GM12874 (cell line): ENCODE results near the gene KLK13.

Experiments
- CTCF ChIP-seq: IDR thresholded peaks from 2 replicates; pipeline ENCODE4 v1.5.1; 2011; ENCODE audit warnings: low read depth, mild to moderate bottlenecking, control low read depth, low read length, moderate library complexity; ENCODE audit not compliant: insufficient read depth

Gene KLK13

GRCh38 chr19:51055866-51056265, 9.0 kb downstream of the KLK13 start:
- TF ChIP-seq CTCF = no peak

GRCh38 chr19:51047031-51047335, 17.9 kb downstream of the KLK13 start:
- TF ChIP-seq CTCF = no peak

DNA sequence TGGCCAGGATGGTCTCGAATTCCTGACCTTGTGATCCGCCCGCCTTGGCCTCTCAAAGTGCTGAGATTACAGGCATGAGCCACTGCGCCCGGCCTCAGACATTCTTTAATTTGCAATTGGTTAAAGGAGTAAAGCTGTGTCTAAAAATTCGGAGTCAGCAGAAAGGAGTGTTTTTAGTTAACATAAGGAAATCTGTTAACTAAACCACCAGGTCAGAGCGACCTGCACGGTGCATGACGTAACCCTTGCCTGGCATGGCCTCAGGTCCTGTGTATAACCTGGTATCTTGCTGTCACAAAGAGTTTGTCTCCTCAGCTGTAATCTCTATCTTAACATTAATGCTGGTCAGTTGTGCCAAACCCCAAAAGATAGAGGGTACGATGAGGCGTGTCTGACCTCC, 20.6 kb downstream of the KLK13 start:
- TF ChIP-seq CTCF = no peak

DNA sequence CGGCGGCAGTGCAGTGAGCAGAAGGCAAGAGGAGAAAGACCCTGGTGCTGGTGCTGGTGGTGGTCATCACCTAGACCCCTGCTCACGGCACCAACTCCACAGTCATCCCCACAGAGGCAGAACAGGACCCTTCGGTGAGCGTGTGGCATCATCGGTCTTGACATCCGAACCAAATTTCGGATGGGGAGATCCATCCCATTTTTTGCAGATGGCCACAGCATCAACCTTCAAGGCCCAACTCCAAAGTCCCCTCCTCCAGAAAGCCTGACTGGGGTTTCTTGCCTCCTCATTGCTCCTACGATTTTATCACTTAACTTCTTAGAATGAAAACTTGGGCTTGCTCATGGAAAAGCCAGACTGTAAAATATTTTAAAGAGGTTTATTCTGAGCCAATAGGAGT, 21.4 kb downstream of the KLK13 start:
- TF ChIP-seq CTCF = no peak

DNA sequence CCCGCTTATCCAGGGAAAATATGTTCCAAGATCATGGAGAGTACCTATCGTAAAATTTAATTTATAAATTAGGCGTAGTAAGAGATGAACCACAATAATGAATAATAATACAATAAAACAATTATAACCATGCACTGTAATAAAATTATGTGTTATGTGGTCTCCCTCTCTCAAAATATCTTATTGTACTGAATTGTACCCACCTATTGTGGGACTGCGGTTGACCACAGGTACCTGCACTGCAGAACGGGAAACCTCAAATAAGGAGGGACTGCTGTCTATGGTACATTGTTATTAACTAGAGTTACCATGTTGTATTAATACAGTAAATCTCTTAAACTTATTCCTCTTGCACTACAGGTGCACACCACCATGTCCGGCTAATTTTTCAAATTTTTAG, 24.7 kb downstream of the KLK13 start:
- no peak for TF ChIP-seq CTCF

GRCh38 chr19:51036519-51036918, 28.4 kb downstream of the KLK13 start:
- no peak for TF ChIP-seq CTCF

- no peak for TF ChIP-seq CTCF
Observed at GRCh38 chr19:51034704-51035103, 30.2 kb downstream of the KLK13 start, which contains the start of gene KLK12. KLK12 (minus strand) TSS chr19:51035002; CDS start chr19:51034621, 381 bp downstream.

DNA sequence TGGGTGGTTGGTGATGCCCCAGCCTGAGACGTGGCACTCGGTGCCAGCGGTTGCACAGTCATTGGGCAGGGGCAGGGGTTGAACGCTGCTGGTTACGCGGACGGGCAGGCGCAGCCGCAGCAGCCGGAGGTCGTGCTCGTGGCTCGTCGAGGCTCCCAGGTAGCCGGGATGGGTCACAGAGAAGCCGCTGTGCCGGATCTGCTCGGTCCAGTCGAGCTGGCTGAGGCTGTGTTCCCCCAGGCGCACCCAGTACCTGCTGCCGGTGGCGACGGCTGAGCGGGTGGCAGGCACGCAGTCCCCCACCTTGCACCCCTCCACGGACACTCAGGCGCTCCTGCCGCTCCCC, 33.0 kb downstream of the KLK13 start:
- TF ChIP-seq CTCF = no peak
